GM12878 (cell line): ENCODE results near the gene PCDHGA1. TPM values are rescaled to one million over a fixed set of nuclear protein-coding genes. Genes with fewer than 3 reads are reported as not detected.

ENCODE experiments used
- ATAC-seq: fragments of 200-7000 bp; cut with Tn5 transposase; 3 replicates; pipeline ENCODE4 v1.9.1; 2020; ENCODE audit warnings: mild to moderate bottlenecking, moderate library complexity
- BruUV-seq: library from RNA; stranded (reverse); fragments of 400-500 nt; replicated peaks from 2 replicates; lab custom pipeline; 2021; lab: Mats Ljungman, UMichigan
- CTCF ChIA-PET: fragments of 300-600 bp; sonication (Branson Sonifier 250); formaldehyde crosslinking; extraction: SDS; loops from one replicate; lab custom pipeline; 2021; ENCODE audit warnings: inconsistent platforms; lab: Yijun Ruan, JAX
- POLR2A ChIA-PET: fragments of 350-600 bp; formaldehyde crosslinking; extraction: SDS; loops from one replicate; lab custom pipeline; 2021; ENCODE audit warnings: inconsistent platforms; lab: Charles Lee
- RAD21 ChIA-PET: fragments of 300-600 bp; sonication (Branson Sonifier 250); formaldehyde crosslinking; loops from one replicate; lab custom pipeline; 2023; ENCODE audit warnings: antibody characterized with exemption; ENCODE audit not compliant: unreplicated experiment; lab: Charles Lee
- SMC1A ChIA-PET: fragments of 300-600 bp; sonication (Branson Sonifier 250); formaldehyde crosslinking; loops from one replicate; lab custom pipeline; 2023; ENCODE audit not compliant: unreplicated experiment, uncharacterized antibody; lab: Charles Lee
- DNase-seq: peaks from one replicate; pipeline ENCODE4 v3.0.0-alpha.2; 2011; ENCODE audit warnings: low read depth, low spot score
- FAIRE-seq: peaks from 3 replicates; lab custom pipeline; 2011; peaks lifted over from hg19 to GRCh38; lab: Jason Lieb, UNC
- H2AFZ ChIP-seq: 2 replicates; pipeline ENCODE4 v1.6.0; 2011; ENCODE audit warnings: low read depth, low read length, control low read depth; ENCODE audit not compliant: control insufficient read depth
- H3K27ac ChIP-seq: 2 replicates; pipeline ENCODE4 v1.5.1; 2011; ENCODE audit warnings: control low read depth; ENCODE audit not compliant: control insufficient read depth, insufficient read depth
- H3K27me3 ChIP-seq, 2 experiments: replicated peaks in 1 of 2; 2 replicates each; pipeline versions ENCODE4 v1.6.0 to v1.6.1; 2011; ENCODE audit warnings: low read length in 1 of 2; ENCODE audit not compliant: control insufficient read depth in 2 of 2, insufficient read depth in 2 of 2
- H3K36me3 ChIP-seq, 2 experiments: 2 replicates each; pipeline ENCODE4 v1.5.1; 2011; ENCODE audit warnings: low read length in 1 of 2; ENCODE audit not compliant: control insufficient read depth in 2 of 2, insufficient read depth in 2 of 2
- H3K4me1 ChIP-seq: 2 replicates; pipeline ENCODE4 v1.6.1; 2011; ENCODE audit warnings: mild to moderate bottlenecking, low read length, moderate library complexity, mixed read lengths; ENCODE audit not compliant: control insufficient read depth, insufficient read depth
- H3K4me2 ChIP-seq: 2 replicates; pipeline ENCODE4 v1.6.0; 2011; ENCODE audit warnings: control low read depth; ENCODE audit not compliant: control insufficient read depth, insufficient read depth
- H3K4me3 ChIP-seq: fragments of 200-600 bp; sonication (generic); 2 replicates; pipeline ENCODE4 v1.5.1; 2016
- H3K79me2 ChIP-seq: 2 replicates; pipeline ENCODE4 v1.6.0; 2011; ENCODE audit warnings: low read length; ENCODE audit not compliant: control insufficient read depth, insufficient read depth
- H3K9ac ChIP-seq: 2 replicates; pipeline ENCODE4 v1.8.0; 2011; ENCODE audit warnings: low read length, control low read depth, mixed read lengths; ENCODE audit not compliant: control insufficient read depth, insufficient read depth
- H3K9me3 ChIP-seq: replicated peaks from 3 replicates; pipeline ENCODE4 v1.5.1; 2011; ENCODE audit warnings: mild to moderate bottlenecking, low read length; ENCODE audit not compliant: control insufficient read depth, insufficient read depth
- H4K20me1 ChIP-seq: 2 replicates; pipeline ENCODE4 v1.6.0; 2011; ENCODE audit not compliant: control insufficient read depth, insufficient read depth
- IRF4 ChIP-seq: IDR thresholded peaks from 2 replicates; pipeline ENCODE4 v1.6.1; 2011; ENCODE audit warnings: low read depth, low read length
- POLR2A ChIP-seq: IDR thresholded peaks from 2 replicates; pipeline ENCODE4 v1.6.1; 2011; ENCODE audit warnings: low read depth, mild to moderate bottlenecking, low read length
- RELA ChIP-seq: fragments of 450-650 bp; IDR thresholded peaks from 2 replicates; pipeline ENCODE4 v1.8.0; 2014; ENCODE audit warnings: borderline replicate concordance; ENCODE audit not compliant: partially characterized antibody
- ZNF274 ChIP-seq: IDR thresholded peaks from one replicate; pipeline ENCODE4 v1.8.0; 2011; ENCODE audit not compliant: insufficient read length, insufficient read depth
- WGBS: methylation state at CpG from one replicate; pipeline ENCODE4 v1.1.6; 2016; ENCODE audit warnings: low lambda C conversion rate; ENCODE audit not compliant: insufficient replicate concordance, insufficient coverage; ENCODE audit errors: missing lambda C conversion rate; 5-methylcytosine and 5-hydroxymethylcytosine counted together
- in situ Hi-C: fragments of 300-500 bp; cut with MboI; formaldehyde crosslinking; loops from 9 replicates; pipeline ENCODE4 v1.14.3; 2018; ENCODE audit warnings: mixed read lengths
- intact Hi-C: fragments of 100-400 bp; cut with micrococcal nuclease; formaldehyde crosslinking; loops from one replicate; pipeline ENCODE4 v1.14.2; 2022; ENCODE audit not compliant: unreplicated experiment
- polyA plus RNA-seq, 11 experiments: library from polyadenylated mRNA; depleted of rRNA in 4 of 11; unstranded in 6 of 11; stranded (reverse) in 5 of 11; fragments of >200 nt; fragmentation: Nextera tagmentation in 4 of 11; fragmentation: Illumina TruSeq in 1 of 11; extraction: Ambion mirVana in 4 of 11; extraction: Trizol in 1 of 11; gene quantifications; 1 replicate in 1 of 11; 2 replicates in 10 of 11; pipeline versions ENCODE4 v1.2.1 to v1.2.3, GENCODE V29; 2011 to 2016; ENCODE audit warnings: inconsistent platforms in 2 of 11, missing spikeins in 2 of 11, low read depth in 1 of 11
- total RNA-seq, 4 experiments: library from RNA; depleted of rRNA in 3 of 4; stranded (reverse); fragments of >200 nt in 3 of 4; fragmentation: Illumina TruSeq in 1 of 4; extraction: Trizol in 1 of 4; gene quantifications; 2 replicates each; pipeline versions ENCODE4 v1.2.1 to v1.2.3, GENCODE V29; 2013 to 2021

Gene PCDHGA1
- total and polyA plus RNA-seq, 10 of the 15 experiments (the other 5 are each of a cell fraction or from before 2014, with no cell fraction given): 0.02 to 0.51 (median 0.19) TPM; not detected in 3

DNA sequence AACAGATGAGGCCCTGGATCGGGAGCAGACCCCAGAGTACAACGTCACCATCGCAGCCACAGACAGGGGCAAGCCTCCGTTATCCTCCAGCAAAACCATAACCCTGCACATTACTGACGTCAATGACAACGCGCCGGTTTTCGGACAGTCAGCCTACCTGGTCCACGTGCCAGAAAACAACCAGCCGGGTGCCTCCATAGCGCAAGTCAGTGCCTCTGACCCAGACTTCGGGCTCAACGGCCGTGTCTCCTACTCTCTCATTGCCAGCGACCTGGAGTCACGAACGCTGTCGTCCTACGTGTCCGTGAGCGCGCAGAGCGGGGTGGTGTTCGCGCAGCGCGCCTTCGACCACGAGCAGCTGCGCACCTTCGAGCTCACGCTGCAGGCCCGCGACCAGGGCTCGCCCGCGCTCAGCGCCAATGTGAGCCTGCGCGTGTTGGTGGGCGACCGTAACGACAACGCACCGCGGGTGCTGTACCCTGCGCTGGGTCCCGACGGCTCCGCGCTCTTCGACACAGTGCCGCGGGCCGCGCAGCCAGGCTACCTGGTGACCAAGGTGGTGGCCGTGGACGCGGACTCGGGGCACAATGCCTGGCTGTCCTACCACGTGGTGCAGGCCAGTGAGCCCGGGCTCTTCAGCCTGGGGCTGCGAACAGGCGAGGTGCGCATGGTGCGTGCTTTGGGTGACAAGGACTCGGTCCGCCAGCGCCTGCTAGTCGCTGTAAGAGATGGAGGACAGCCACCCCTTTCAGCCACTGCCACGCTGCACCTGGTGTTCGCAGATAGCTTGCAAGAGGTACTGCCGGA lies 89.0 kb downstream of the PCDHGA1 start:
- in situ Hi-C loops (loop anchor here (5.0 kb wide), 1 partner anchor 143 kb away; no protein-coding TSS in a partner anchor), intact Hi-C loops (no loop called here)
- Histone ChIP-seq H3K27ac (no peak overlapping the region), H4K20me1 (no peaks in the 10 kb centered on the region), H3K79me2 (no peaks in the 10 kb centered on the region), H3K27me3 (no peaks in the 10 kb centered on the region; a peak in 1 of 4 replicates), H3K36me3 (no peaks in the 10 kb centered on the region), H2AFZ (no peak overlapping the region), H3K9me3 (peaks cover 15% of the 10 kb centered on the region; the same call in 2 of the 3 replicates), H3K4me1 (peaks cover 4% of the 10 kb centered on the region; the same call in 1 of the 2 replicates), H3K4me3 (no peak overlapping the region), H3K9ac (no peak overlapping the region), H3K4me2 (no peak overlapping the region)
- 96% methylated on average over 67 of the region's 74 CpGs for WGBS
- BruUV-seq: no TSS peak
- ATAC-seq (no peak), DNase-seq (no peak), FAIRE-seq (no peak)
- ChIA-PET RAD21 (interaction anchor here (2.6 kb wide), 1 partner anchor 105 kb away, joined by 19 read pairs; no protein-coding TSS in a partner anchor), POLR2A (interaction anchor here (2.3 kb wide), 1 partner anchor 144 kb away, joined by 8 read pairs; no protein-coding TSS in a partner anchor), SMC1A (interaction anchor here (0.7 to 7.4 kb wide), 6 partner anchors 115 to 1921 kb away, joined by 3 to 67 read pairs (median 5); no protein-coding TSS in a partner anchor), CTCF (interaction anchor here (0.9 to 10.9 kb wide), 8 partner anchors 12 to 148 kb away, joined by 3 to 245 read pairs (median 49); no protein-coding TSS in a partner anchor)
- no peak for TF ChIP-seq RELA
- no peak for TF ChIP-seq ZNF274
- TF ChIP-seq IRF4: no peak
- no peak for TF ChIP-seq POLR2A
